IPS-15b (cell line): ENCODE results near the gene UBA5.
A peak's percentile ranks its signal among the peaks of the same experiment; 100 is the strongest.

Source experiments
- H3K27me3 ChIP-seq: one replicate; pipeline ENCODE4 v1.6.1; 2013; ENCODE audit warnings: low read length; ENCODE audit not compliant: control insufficient read depth, insufficient read depth
- H3K36me3 ChIP-seq: one replicate; pipeline ENCODE4 v1.6.1; 2013; ENCODE audit warnings: low read length; ENCODE audit not compliant: control insufficient read depth, insufficient read depth
- H3K4me1 ChIP-seq: one replicate; pipeline ENCODE4 v1.6.1; 2013; ENCODE audit warnings: mild to moderate bottlenecking, low read length; ENCODE audit not compliant: control insufficient read depth, insufficient read depth
- H3K4me3 ChIP-seq: one replicate; pipeline ENCODE4 v1.5.1; 2013; ENCODE audit warnings: low read depth, low read length
- H3K9ac ChIP-seq: one replicate; pipeline ENCODE4 v1.6.1; 2013; ENCODE audit warnings: low read depth, mild to moderate bottlenecking, low read length
- H3K9me3 ChIP-seq: one replicate; pipeline ENCODE4 v1.6.1; 2013; ENCODE audit warnings: mild to moderate bottlenecking, low read length; ENCODE audit not compliant: control insufficient read depth, insufficient read depth

The UBA5 gene

DNA sequence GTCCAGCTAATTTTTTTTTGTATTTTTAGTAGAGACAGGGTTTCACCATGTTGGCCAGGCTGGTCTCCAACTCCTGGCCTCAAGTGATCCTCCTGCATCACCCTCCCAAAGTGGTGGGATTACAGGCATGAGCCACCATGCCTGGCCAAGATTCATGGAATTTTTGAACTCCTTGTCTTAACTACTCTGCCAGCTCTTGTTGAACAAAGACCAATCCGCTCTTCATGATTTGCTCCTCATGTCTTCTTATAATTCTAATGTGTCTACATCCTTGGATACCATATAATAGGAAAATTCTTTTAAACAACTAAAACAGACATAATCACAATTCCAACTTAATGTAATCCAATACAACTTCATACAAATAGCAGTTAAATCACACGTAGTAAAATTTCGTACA is 21.3 kb downstream of the UBA5 start:
- Histone ChIP-seq H3K9ac (no peak overlapping the region), H3K4me1 (no peaks in the 10 kb centered on the region), H3K36me3 (no peaks in the 10 kb centered on the region), H3K4me3 (no peak overlapping the region), H3K9me3 (no peaks in the 10 kb centered on the region), H3K27me3 (no peaks in the 10 kb centered on the region)

DNA sequence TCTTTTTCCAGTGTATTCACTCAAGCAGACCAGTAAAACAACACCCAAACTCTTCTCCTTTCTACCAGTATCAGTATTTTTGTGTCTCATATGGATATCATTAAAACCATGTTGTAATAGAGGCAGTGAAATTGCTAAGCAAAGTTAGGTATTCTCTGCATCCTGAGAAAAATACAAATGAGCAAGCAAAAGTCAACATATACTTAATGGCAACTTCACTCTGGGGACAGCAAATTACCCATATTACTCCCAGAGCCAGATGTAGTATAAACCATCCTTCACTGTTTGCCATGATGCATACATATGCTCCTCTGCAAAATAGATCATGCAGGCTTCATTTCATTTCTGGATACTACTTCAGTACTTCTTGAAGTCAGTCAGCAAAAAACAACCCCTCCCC is 22.1 kb downstream of the UBA5 start:
- Histone ChIP-seq H3K36me3 (no peaks in the 10 kb centered on the region), H3K9ac (no peak overlapping the region), H3K27me3 (no peaks in the 10 kb centered on the region), H3K4me3 (no peak overlapping the region), H3K4me1 (no peaks in the 10 kb centered on the region), H3K9me3 (no peaks in the 10 kb centered on the region)

DNA sequence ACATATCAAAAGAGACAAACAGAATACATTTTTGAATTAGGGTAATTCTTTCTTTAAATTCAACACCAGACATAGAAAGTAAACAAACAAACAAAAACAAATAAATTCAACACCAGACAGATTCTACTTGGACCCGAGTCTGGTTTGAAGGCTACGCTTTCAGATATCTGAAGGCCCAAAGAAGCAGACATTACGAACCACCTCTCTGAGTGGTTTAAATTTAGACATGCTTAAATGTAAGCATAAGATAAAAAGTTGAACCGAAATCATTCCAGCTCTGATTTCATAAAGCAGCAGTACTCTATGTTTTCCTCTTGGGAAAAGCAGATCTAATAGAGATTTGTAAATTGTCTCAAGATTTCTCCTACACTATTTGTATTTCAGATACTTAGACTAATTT is 29.9 kb downstream of the UBA5 start:
- no peaks in the 10 kb centered on the region for H3K4me1 ChIP-seq
- H3K36me3 ChIP-seq = no peaks in the 10 kb centered on the region
- H3K4me3 ChIP-seq = no peak overlapping the region
- no peaks in the 10 kb centered on the region for H3K27me3 ChIP-seq
- no peaks in the 10 kb centered on the region for H3K9me3 ChIP-seq
- H3K9ac ChIP-seq = no peak overlapping the region

DNA sequence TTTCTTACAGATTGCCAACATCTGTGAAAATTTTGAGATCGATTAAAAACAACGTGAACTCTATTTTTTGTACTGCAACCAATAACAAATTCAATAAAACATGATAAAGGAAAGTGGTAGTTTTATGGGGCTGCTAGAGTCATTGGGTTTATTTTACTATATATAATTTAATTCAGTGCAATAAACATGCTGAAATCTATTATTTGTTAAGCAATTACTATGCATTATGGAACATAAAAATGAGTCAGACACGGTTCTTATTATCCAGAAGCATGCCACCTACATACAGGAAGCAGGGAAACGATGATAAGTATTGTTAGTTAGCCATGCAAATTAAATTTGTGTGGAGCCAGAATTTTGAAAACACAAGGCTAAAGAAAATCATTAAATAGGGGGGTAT is 34.9 kb downstream of the UBA5 start:
- Histone ChIP-seq H3K4me1 (no peaks in the 10 kb centered on the region), H3K9me3 (no peaks in the 10 kb centered on the region), H3K27me3 (no peaks in the 10 kb centered on the region), H3K36me3 (no peaks in the 10 kb centered on the region), H3K9ac (no peak overlapping the region), H3K4me3 (no peak overlapping the region)

DNA sequence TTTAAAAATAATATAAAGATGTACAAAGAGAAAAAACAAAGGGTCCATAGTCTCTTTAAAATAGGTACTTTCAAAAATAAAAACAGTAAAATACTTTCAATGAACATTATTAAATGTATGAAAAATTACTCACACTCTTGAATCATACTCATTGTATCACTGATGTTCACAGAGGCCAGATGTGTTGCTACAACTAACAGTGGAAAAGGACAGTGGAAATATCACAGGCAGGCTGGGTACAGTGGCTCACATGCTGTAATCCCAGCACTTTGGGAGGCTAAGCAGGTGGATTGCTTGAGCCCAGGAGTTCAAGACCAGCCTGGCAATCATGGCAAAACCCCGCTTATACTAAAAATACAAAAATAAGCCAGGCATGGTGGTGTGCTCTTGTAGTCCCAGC is 35.3 kb downstream of the UBA5 start:
- Histone ChIP-seq H3K9me3 (no peaks in the 10 kb centered on the region), H3K27me3 (no peaks in the 10 kb centered on the region), H3K9ac (no peak overlapping the region), H3K4me1 (no peaks in the 10 kb centered on the region), H3K36me3 (no peaks in the 10 kb centered on the region), H3K4me3 (no peak overlapping the region)

DNA sequence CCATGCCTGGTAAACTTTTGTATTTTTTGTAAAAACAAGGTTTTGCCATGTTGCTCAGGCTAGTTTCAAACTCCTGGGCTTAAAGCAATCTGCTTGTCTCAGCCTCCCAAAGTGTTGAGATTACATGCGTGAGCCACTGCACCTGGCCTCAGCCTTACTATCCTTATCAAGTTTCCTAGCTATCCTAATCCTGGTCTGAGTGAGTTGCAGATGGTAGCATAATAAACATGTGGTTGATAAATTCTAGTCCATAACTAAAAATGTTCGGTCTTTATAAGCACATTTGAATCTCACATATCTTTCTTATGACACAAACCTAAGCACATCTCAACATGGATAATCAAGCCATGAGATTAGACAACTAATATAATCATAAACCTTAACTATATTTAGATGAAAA is 43.6 kb downstream of the UBA5 start:
- H3K4me1 ChIP-seq = no peaks in the 10 kb centered on the region
- H3K9ac ChIP-seq = no peak overlapping the region
- H3K4me3 ChIP-seq = no peak overlapping the region
- no peaks in the 10 kb centered on the region for H3K9me3 ChIP-seq
- no peaks in the 10 kb centered on the region for H3K27me3 ChIP-seq
- H3K36me3 ChIP-seq = no peaks in the 10 kb centered on the region

DNA sequence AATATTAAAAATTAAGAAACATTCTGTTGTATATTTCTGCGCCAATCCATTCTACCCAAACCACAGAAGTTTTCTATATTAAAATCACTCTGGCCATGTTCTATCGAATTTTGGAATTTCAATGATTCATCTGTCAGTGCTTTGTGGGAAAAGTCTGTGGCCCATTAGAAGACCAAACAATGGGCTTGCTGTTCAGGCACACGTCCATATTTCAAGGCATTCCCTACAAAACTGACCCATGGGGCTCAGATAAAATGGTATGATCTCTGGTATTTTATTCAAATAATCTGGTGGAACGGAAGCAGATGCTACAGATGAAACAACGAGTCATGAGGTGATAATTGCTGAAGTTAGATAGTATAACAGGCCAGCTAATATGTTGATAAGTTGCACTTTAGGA is 49.6 kb downstream of the UBA5 start:
- H3K4me1 ChIP-seq = no peaks in the 10 kb centered on the region

DNA sequence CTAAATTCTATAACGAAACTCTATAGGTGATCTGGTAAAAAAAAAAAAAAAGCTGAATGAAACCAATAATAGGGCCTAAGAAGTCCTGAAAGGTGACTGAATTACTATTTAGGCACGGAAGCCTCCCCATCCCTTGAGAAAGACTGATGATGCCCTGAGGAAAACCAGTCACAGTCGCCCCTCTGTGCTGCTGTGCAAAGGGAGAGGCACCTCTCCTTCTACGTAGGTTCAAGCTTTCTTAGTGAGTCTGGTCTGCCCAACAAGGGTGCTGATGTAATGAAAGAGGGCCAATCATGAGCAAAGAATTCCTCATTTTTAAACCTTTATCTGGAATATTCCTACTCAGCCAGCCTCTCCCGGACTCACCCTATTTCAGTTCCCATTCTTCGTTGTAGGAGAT is 50.2 kb downstream of the UBA5 start:
- Histone ChIP-seq H3K9ac (no peak overlapping the region), H3K4me3 (no peak overlapping the region), H3K27me3 (no peaks in the 10 kb centered on the region), H3K36me3 (no peaks in the 10 kb centered on the region), H3K4me1 (no peaks in the 10 kb centered on the region), H3K9me3 (no peaks in the 10 kb centered on the region)

More for the DNA sequence above, 49.6 kb downstream of the UBA5 start:
- no peaks in the 10 kb centered on the region for H3K9me3 ChIP-seq
- no peak overlapping the region for H3K9ac ChIP-seq
- H3K36me3 ChIP-seq = no peaks in the 10 kb centered on the region
- H3K27me3 ChIP-seq = no peaks in the 10 kb centered on the region
- no peak overlapping the region for H3K4me3 ChIP-seq

DNA sequence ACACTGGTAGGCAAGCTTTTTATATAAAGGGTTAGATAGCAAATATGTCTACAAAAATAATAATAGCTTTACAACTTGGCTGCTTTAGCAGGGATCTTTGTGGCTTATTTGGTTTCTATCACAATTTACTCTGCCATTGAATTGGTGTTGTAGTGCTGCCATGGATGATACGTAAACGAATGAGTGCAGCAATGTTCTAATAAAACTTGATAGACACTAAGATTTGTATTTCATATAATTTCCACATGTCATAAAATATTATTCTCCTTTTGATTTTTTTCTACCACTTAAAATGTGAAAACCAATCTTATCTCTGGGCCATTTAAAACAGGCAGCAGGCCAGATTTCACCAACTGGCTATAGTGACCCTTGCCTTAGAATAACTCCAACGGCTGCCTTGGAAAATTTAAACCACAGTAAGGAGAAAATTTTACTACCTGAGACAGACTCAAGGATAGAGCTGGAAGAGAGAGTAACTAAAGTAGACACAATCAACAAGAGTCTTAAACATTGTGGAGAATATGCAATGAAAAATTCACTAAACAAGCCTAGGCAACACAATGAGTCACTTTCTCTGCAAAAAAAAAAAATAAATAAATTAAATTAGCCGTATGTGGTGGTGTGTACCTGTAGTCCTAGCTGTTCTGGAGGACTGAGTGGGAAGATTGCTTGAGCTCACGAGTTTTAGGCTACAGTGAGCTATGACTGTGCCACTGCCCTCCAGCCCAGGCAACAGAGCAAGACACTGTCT is 54.0 kb downstream of the UBA5 start:
- Histone ChIP-seq H3K4me3 (no peak overlapping the region), H3K9ac (no peak overlapping the region), H3K36me3 (no peaks in the 10 kb centered on the region), H3K4me1 (no peaks in the 10 kb centered on the region), H3K27me3 (no peaks in the 10 kb centered on the region), H3K9me3 (no peaks in the 10 kb centered on the region)

DNA sequence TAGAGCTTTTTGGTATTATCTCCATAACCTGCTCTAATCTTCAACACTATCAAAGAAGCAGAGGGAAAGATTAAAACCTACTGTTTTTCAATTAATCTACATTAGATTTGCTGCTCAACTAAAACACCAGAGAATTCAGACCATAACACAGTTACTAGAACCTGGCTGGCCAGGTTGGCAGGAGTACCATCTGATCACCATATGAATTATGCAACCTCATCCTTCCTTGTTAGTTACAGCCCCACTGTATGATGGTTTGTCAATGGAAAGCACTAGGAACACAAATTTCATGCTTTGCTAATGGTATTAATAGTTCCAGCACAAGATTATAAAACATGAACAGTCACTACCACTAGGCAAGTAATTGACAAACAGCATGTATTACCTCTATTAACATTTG is 56.2 kb downstream of the UBA5 start:
- no peaks in the 10 kb centered on the region for H3K9me3 ChIP-seq
- no peak overlapping the region for H3K4me3 ChIP-seq
- no peak overlapping the region for H3K9ac ChIP-seq
- H3K27me3 ChIP-seq = no peaks in the 10 kb centered on the region
- H3K36me3 ChIP-seq = no peaks in the 10 kb centered on the region
- peaks cover 2% of the 10 kb centered on the region for H3K4me1 ChIP-seq

DNA sequence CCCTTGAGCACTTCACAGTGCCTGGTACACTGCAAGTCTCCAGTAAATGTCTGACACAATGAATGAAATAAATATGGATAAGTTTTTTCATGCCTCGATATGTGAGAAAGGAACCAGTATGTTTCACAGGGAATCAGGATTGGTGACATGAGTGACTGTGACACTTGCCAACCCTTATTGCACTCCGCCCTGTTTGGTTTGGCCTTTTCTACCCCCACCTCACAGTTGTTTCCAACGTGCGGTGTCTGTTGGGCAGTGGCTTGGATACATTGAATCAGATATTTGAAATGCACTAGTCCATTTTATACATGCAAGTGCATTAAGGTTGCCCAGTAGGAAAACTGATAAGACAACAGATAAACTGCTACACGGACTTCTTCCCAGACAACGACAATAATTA is 60.1 kb downstream of the UBA5 start:
- Histone ChIP-seq H3K4me1 (peaks cover 2% of the 10 kb centered on the region), H3K9ac (no peak overlapping the region), H3K9me3 (no peaks in the 10 kb centered on the region), H3K4me3 (no peak overlapping the region), H3K27me3 (no peaks in the 10 kb centered on the region), H3K36me3 (no peaks in the 10 kb centered on the region)

DNA sequence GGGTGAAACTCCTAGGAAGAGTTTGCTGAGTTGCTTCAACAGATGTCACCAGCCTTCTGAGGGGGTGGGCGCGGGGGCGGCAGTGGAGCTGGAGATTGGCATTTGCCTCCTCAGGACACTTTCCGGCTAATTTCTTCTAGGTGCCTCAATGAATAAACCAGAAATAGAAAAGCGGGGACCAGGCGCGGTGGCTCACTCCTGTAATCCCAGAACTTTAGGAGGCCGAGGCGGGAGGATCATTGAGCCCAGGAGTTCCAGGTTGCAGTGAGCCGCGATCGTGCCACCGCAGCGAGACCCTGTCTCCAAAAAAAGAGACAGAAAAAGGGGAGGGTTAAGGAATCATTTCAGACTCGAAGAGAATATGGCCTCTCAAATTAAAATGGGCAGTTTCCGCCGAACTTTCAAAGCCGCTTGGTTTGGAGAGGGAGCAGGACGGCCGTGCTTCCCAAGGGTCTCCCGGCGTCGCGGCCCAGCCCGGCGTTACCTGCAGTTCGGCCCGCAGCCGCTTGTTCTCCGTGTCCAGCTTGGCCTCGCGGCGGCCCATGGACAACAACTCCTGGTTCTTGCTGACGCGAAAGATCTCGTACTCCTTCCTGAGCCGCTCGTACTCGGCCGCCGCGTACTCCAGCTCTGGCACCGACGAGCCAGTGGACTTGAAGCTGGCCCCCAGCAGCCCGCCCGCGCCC is 61.5 kb downstream of the UBA5 start:
- no peaks in the 10 kb centered on the region for H3K27me3 ChIP-seq
- peaks cover 2% of the 10 kb centered on the region for H3K4me1 ChIP-seq
- H3K9ac ChIP-seq = peak overlapping the region; percentile 79
- H3K36me3 ChIP-seq = no peaks in the 10 kb centered on the region
- H3K4me3 ChIP-seq = peak overlapping the region; percentile 81
- H3K9me3 ChIP-seq = no peaks in the 10 kb centered on the region
